Measurements from ENCODE around the gene LMTK2. TPM values are rescaled to one million over a fixed set of nuclear protein-coding genes. Genes with fewer than 3 reads are reported as not detected.
A peak's percentile ranks its signal among the peaks of the same experiment; 100 is the strongest.

LMTK2 gene
- total and polyA plus RNA-seq, 3 donors from 2014 or later: 16.1 to 36.1 (median 35.5) TPM

GRCh38 chr7:98079891-98080648 is 26.6 kb upstream of the LMTK2 start:
- no peaks in the 10 kb centered on the region for H3K36me3 ChIP-seq (ENCODE audit: low read depth, missing control alignments)
- intact Hi-C loops (cut with DNase I; ENCODE audit: low total_unique reads): no loop called here
- H3K27me3 ChIP-seq: no peaks in the 10 kb centered on the region
- H3K4me1 ChIP-seq: no peaks in the 10 kb centered on the region
- 64 to 72% methylated on average over 6 of the region's 6 CpGs for WGBS, 2 donors
- H3K27ac ChIP-seq: no peak overlapping the region
- DNase-seq: no peak
- no peak for TF ChIP-seq CTCF (IDR thresholded peaks at IDR 0.05)
- no peak for TF ChIP-seq POLR2A (IDR thresholded peaks at IDR 0.05)
- H3K9me3 ChIP-seq: no peaks in the 10 kb centered on the region
- no peak overlapping the region for H3K4me3 ChIP-seq

GRCh38 chr7:98081319-98081718 is 25.3 kb upstream of the LMTK2 start:
- H3K27ac ChIP-seq: no peak overlapping the region
- no peak for DNase-seq
- TF ChIP-seq POLR2A (IDR thresholded peaks at IDR 0.05): no peak
- TF ChIP-seq CTCF (IDR thresholded peaks at IDR 0.05): no peak
- no peaks in the 10 kb centered on the region for H3K4me1 ChIP-seq
- H3K4me3 ChIP-seq: no peak overlapping the region
- no peaks in the 10 kb centered on the region for H3K9me3 ChIP-seq
- intact Hi-C loops (cut with DNase I; ENCODE audit: low total_unique reads): no loop called here
- H3K27me3 ChIP-seq: no peaks in the 10 kb centered on the region
- no peaks in the 10 kb centered on the region for H3K36me3 ChIP-seq (ENCODE audit: low read depth, missing control alignments)
- WGBS, 2 donors: 70 to 80% methylated on average over 7 of the region's 7 CpGs

- DNase-seq: no peak
- WGBS, 2 donors: 94 to 96% methylated on average over 3 of the region's 3 CpGs
- TF ChIP-seq POLR2A (IDR thresholded peaks at IDR 0.05): no peak
- TF ChIP-seq CTCF (IDR thresholded peaks at IDR 0.05): no peak
Measured at GRCh38 chr7:98084631-98085030, 22.0 kb upstream of the LMTK2 start.

GRCh38 chr7:98085674-98086073 is 21.0 kb upstream of the LMTK2 start:
- Histone ChIP-seq H3K9me3 (no peaks in the 10 kb centered on the region), H3K27ac (no peak overlapping the region), H3K4me1 (no peaks in the 10 kb centered on the region), H3K27me3 (no peaks in the 10 kb centered on the region), H3K36me3 (ENCODE audit: low read depth, missing control alignments) (no peaks in the 10 kb centered on the region), H3K4me3 (no peak overlapping the region)
- TF ChIP-seq POLR2A (IDR thresholded peaks at IDR 0.05) (no peak), CTCF (IDR thresholded peaks at IDR 0.05) (no peak)
- no peak for DNase-seq
- 42 to 64% methylated on average over 2 to 4 of the region's 4 CpGs for WGBS, 2 donors
- intact Hi-C loops (cut with DNase I; ENCODE audit: low total_unique reads): no loop called here

More at GRCh38 chr7:98084631-98085030, 22.0 kb upstream of the LMTK2 start:
- no peaks in the 10 kb centered on the region for H3K27me3 ChIP-seq
- H3K4me3 ChIP-seq: no peak overlapping the region
- H3K36me3 ChIP-seq (ENCODE audit: low read depth, missing control alignments): no peaks in the 10 kb centered on the region
- intact Hi-C loops (cut with DNase I; ENCODE audit: low total_unique reads): no loop called here
- H3K9me3 ChIP-seq: no peaks in the 10 kb centered on the region
- no peaks in the 10 kb centered on the region for H3K4me1 ChIP-seq
- no peak overlapping the region for H3K27ac ChIP-seq

- DNase-seq: peak; percentile 53
- Histone ChIP-seq H3K9me3 (no peaks in the 10 kb centered on the region), H3K4me1 (no peaks in the 10 kb centered on the region), H3K27me3 (no peaks in the 10 kb centered on the region), H3K27ac (no peak overlapping the region), H3K36me3 (ENCODE audit: low read depth, missing control alignments) (no peaks in the 10 kb centered on the region), H3K4me3 (no peak overlapping the region)
- 69 to 81% methylated on average over 11 of the region's 11 CpGs for WGBS, 2 donors
- intact Hi-C loops (cut with DNase I; ENCODE audit: low total_unique reads): no loop called here
- TF ChIP-seq POLR2A (IDR thresholded peaks at IDR 0.05) (no peak), CTCF (IDR thresholded peaks at IDR 0.05) (no peak)
Measured at GRCh38 chr7:98086281-98086718, 20.4 kb upstream of the LMTK2 start.
